PC-3 (cell line): ENCODE measurements around the gene SIRT2. TPM values are rescaled to one million over a fixed set of nuclear protein-coding genes. Genes with fewer than 3 reads are reported as not detected.

Experiments
- ATAC-seq: fragments of 200-7000 bp; cut with Tn5 transposase; 2 replicates; pipeline ENCODE4 v1.9.1; 2020; ENCODE audit warnings: mild to moderate bottlenecking, moderate library complexity
- BruUV-seq: library from RNA; stranded (reverse); fragments of 400-500 nt; replicated peaks from 2 replicates; lab custom pipeline; 2021; lab: Mats Ljungman, UMichigan
- CTCF ChIA-PET: fragments of 300-600 bp; sonication (Branson Sonifier 250); formaldehyde crosslinking; loops from one replicate; lab custom pipeline; 2022; ENCODE audit warnings: antibody characterized with exemption; lab: Charles Lee
- POLR2A ChIA-PET: fragments of 300-600 bp; sonication (Branson Sonifier 250); formaldehyde crosslinking; loops from one replicate; lab custom pipeline; 2022; ENCODE audit warnings: antibody characterized with exemption; ENCODE audit not compliant: unreplicated experiment; lab: Charles Lee
- DNase-seq: peaks from one replicate; pipeline ENCODE4 v3.0.0-alpha.2; 2015
- H2AFZ ChIP-seq: fragments of 300-600 bp; sonication (generic); 2 replicates; pipeline ENCODE4 v1.6.0; 2016; ENCODE audit warnings: antibody characterized with exemption, low read length
- H3F3A ChIP-seq: fragments of 300-600 bp; sonication (generic); one replicate; pipeline ENCODE4 v1.6.0; 2017; ENCODE audit warnings: antibody characterized with exemption, low read length, control low read depth, mild to moderate bottlenecking; ENCODE audit not compliant: unreplicated experiment
- H3K27ac ChIP-seq: fragments of 300-600 bp; sonication (generic); 2 replicates; pipeline ENCODE4 v1.5.1; 2016; ENCODE audit warnings: mild to moderate bottlenecking, low read length
- H3K27me3 ChIP-seq: fragments of 300-600 bp; sonication (generic); 2 replicates; pipeline ENCODE4 v1.6.1; 2016; ENCODE audit warnings: low read length, mixed read lengths
- H3K36me3 ChIP-seq: fragments of 300-600 bp; sonication (generic); 2 replicates; pipeline ENCODE4 v1.6.1; 2016; ENCODE audit warnings: low read depth, mixed run types, low read length, mixed read lengths
- H3K4me1 ChIP-seq: fragments of 300-600 bp; sonication (generic); 2 replicates; pipeline ENCODE4 v1.5.1; 2016; ENCODE audit warnings: low read length; ENCODE audit not compliant: insufficient read depth
- H3K4me2 ChIP-seq: fragments of 300-600 bp; sonication (generic); 2 replicates; pipeline ENCODE4 v1.6.0; 2016; ENCODE audit warnings: low read length
- H3K4me3 ChIP-seq: fragments of 300-600 bp; sonication (generic); 2 replicates; pipeline ENCODE4 v1.5.1; 2016; ENCODE audit warnings: mild to moderate bottlenecking, low read length, mixed read lengths
- H3K79me2 ChIP-seq: fragments of 300-600 bp; sonication (generic); 2 replicates; pipeline ENCODE4 v1.6.1; 2017; ENCODE audit warnings: low read length, mixed read lengths
- H3K9ac ChIP-seq: fragments of 300-600 bp; sonication (generic); 2 replicates; pipeline ENCODE4 v1.6.0; 2016; ENCODE audit warnings: mild to moderate bottlenecking, low read length
- H3K9me2 ChIP-seq: fragments of 300-600 bp; sonication (generic); replicated peaks from 2 replicates; pipeline ENCODE4 v1.6.1; 2016; ENCODE audit warnings: mixed run types, low read length, mixed read lengths
- H3K9me3 ChIP-seq: fragments of 300-600 bp; sonication (generic); 2 replicates; pipeline ENCODE4 v1.6.1; 2016; ENCODE audit warnings: low read length, mixed read lengths
- H4K20me1 ChIP-seq: fragments of 300-600 bp; sonication (generic); 2 replicates; pipeline ENCODE4 v1.6.1; 2016; ENCODE audit warnings: low read length, mixed read lengths
- CTCF ChIP-seq: fragments of 300-600 bp; sonication (generic); conservative IDR thresholded peaks from 2 replicates; pipeline ENCODE4 v1.5.1; 2017; ENCODE audit warnings: antibody characterized with exemption, low read depth, mild to moderate bottlenecking, low read length
- EZH2 ChIP-seq: fragments of 300-600 bp; sonication (generic); IDR thresholded peaks from one replicate; pipeline ENCODE4 v1.6.1; 2017; ENCODE audit warnings: antibody characterized with exemption, mild to moderate bottlenecking, low read length; ENCODE audit not compliant: unreplicated experiment
- EZH2phosphoT487 ChIP-seq: fragments of 300-600 bp; sonication (generic); IDR thresholded peaks from 2 replicates; pipeline ENCODE4 v1.6.1; 2018; ENCODE audit warnings: mild to moderate bottlenecking, antibody characterized with exemption, low read length, borderline replicate concordance
- intact Hi-C: fragments of 100-400 bp; cut with micrococcal nuclease; formaldehyde crosslinking; loops from 2 replicates; pipeline ENCODE4 v1.9.0; 2023
- total RNA-seq: library from RNA; depleted of rRNA; stranded (reverse); fragments of >200 nt; gene quantifications from 2 replicates; pipeline ENCODE4 v1.2.3, GENCODE V29; 2014

Gene SIRT2
- total RNA-seq, 1 experiment from 2014 or later: 37.9 TPM

GRCh38 chr19:38849147-38849859, 50.1 kb downstream of the SIRT2 start:
- POLR2A ChIA-PET: interaction anchor here (0.6 to 0.7 kb wide), 6 partner anchors 11 to 582 kb away, joined by 3 to 21 read pairs (median 5); no protein-coding TSS in a partner anchor

GRCh38 chr19:38848299-38849146, 50.9 kb downstream of the SIRT2 start:
- peaks cover 28% of the 10 kb centered on the region for H3K4me1 ChIP-seq
- peak overlapping the region; percentile 97 for H3K27ac ChIP-seq
- H3K4me2 ChIP-seq: peak overlapping the region; percentile 97
- peaks cover 3% of the 10 kb centered on the region for H3F3A ChIP-seq
- peaks cover 65% of the 10 kb centered on the region for H3K79me2 ChIP-seq
- H3K9me2 ChIP-seq: no peaks in the 10 kb centered on the region
- ChIA-PET CTCF (no interaction called here), POLR2A (interaction anchor here (0.6 to 0.7 kb wide), 5 partner anchors 11 to 581 kb away, joined by 3 to 21 read pairs (median 4); no protein-coding TSS in a partner anchor)
- H3K9me3 ChIP-seq: no peaks in the 10 kb centered on the region
- TF ChIP-seq EZH2phosphoT487 (no peak), EZH2 (no peak), CTCF (no peak)
- no peak for DNase-seq
- H3K9ac ChIP-seq: peak overlapping the region; percentile 99
- peaks cover 32% of the 10 kb centered on the region; the same call in 1 of the 2 replicates for H4K20me1 ChIP-seq
- no peak for ATAC-seq
- H2AFZ ChIP-seq: no peak overlapping the region
- H3K4me3 ChIP-seq: peak overlapping the region; percentile 83
- intact Hi-C loops: no loop called here
- BruUV-seq: TSS peak; percentile 33
- H3K36me3 ChIP-seq: peaks cover 42% of the 10 kb centered on the region
- no peaks in the 10 kb centered on the region for H3K27me3 ChIP-seq

More at GRCh38 chr19:38849147-38849859, 50.1 kb downstream of the SIRT2 start:
- ATAC-seq (peak; percentile 12), DNase-seq (peak; percentile 94)
- Histone ChIP-seq H3K4me2 (peak overlapping the region; percentile 97), H3K36me3 (peaks cover 34% of the 10 kb centered on the region), H3K27me3 (no peaks in the 10 kb centered on the region), H3F3A (no peaks in the 10 kb centered on the region), H3K4me3 (peak overlapping the region; percentile 83), H3K9ac (peak overlapping the region; percentile 99), H3K9me3 (no peaks in the 10 kb centered on the region), H2AFZ (peak overlapping the region; percentile 53; the same call in 1 of the 2 replicates), H3K9me2 (no peaks in the 10 kb centered on the region), H4K20me1 (peaks cover 26% of the 10 kb centered on the region; the same call in 1 of the 2 replicates), H3K27ac (peak overlapping the region; percentile 97), H3K4me1 (peaks cover 28% of the 10 kb centered on the region), H3K79me2 (peaks cover 57% of the 10 kb centered on the region)
- intact Hi-C loops: no loop called here
- no peak for TF ChIP-seq EZH2phosphoT487
- TF ChIP-seq EZH2: no peak
- no peak for TF ChIP-seq CTCF
- CTCF ChIA-PET: no interaction called here
- BruUV-seq: no TSS peak
